Measurements from ENCODE around the gene DSCAML1. TPM values are rescaled to one million over a fixed set of nuclear protein-coding genes. Genes with fewer than 3 reads are reported as not detected.

The DSCAML1 gene
- total RNA-seq, 1 experiment from 2014 or later = 0.15 TPM

- Histone ChIP-seq H2BK12ac (ENCODE audit: insufficient read length, low read depth, low read length) (no peak overlapping the region), H2AK5ac (ENCODE audit: insufficient read length, low read length) (no peak overlapping the region), H3K18ac (ENCODE audit: insufficient read length, low read depth, low read length) (no peak overlapping the region), H3K56ac (ENCODE audit: insufficient read length, low read depth, low read length) (no peak overlapping the region), H4K5ac (ENCODE audit: insufficient read length, low read depth, low read length) (no peak overlapping the region), H3K4me2 (ENCODE audit: insufficient read depth, insufficient read length, low read length) (no peak overlapping the region), H3K23ac (ENCODE audit: insufficient read length, low read depth, low read length) (no peak overlapping the region), H3K79me1 (ENCODE audit: insufficient read depth, low read depth, low read length, poor library complexity, severe bottlenecking) (no peaks in the 10 kb centered on the region), H3K4me1 (ENCODE audit: insufficient read depth, low read length) (peaks cover 5% of the 10 kb centered on the region; the same call in 1 of the 2 replicates), H3K9me3 (ENCODE audit: control insufficient read depth, low read depth, low read length) (no peaks in the 10 kb centered on the region), H4K91ac (ENCODE audit: insufficient read length, low read depth, low read length) (no peak overlapping the region), H3K4ac (ENCODE audit: low read depth, low read length) (no peak overlapping the region), H4K20me1 (ENCODE audit: control insufficient read depth, insufficient read depth, insufficient read length) (no peaks in the 10 kb centered on the region), H2BK120ac (ENCODE audit: low read depth, low read length, poor library complexity, severe bottlenecking) (no peak overlapping the region), H2BK15ac (ENCODE audit: low read depth, low read length) (no peak overlapping the region), H3K27me3 (ENCODE audit: insufficient read depth, low read length) (no peaks in the 10 kb centered on the region), H3K27ac (ENCODE audit: insufficient read length, low read depth, low read length) (no peak overlapping the region), H2BK20ac (ENCODE audit: low read depth, low read length, poor library complexity, severe bottlenecking) (no peak overlapping the region), H4K8ac (replicated peaks; ENCODE audit: insufficient read length, low read depth, low read length) (no peak overlapping the region), H3K79me2 (ENCODE audit: insufficient read depth, low read length) (no peaks in the 10 kb centered on the region), H3K9ac (ENCODE audit: extremely low read depth, insufficient read length, low read length) (no peak overlapping the region), H2BK5ac (ENCODE audit: insufficient read length, low read length) (no peak overlapping the region), H3K14ac (ENCODE audit: insufficient read depth, low read length) (no peak overlapping the region), H3K23me2 (ENCODE audit: insufficient read length, low read depth, low read length, poor library complexity, severe bottlenecking) (no peaks in the 10 kb centered on the region), H3T11ph (ENCODE audit: low read length) (no peak overlapping the region), H2AFZ (ENCODE audit: low read length) (no peak overlapping the region)
- Mint-ChIP-seq H3K27ac (no peak overlapping the region; a peak in 1 of 7 replicates), H3K27me3 (ENCODE audit: low read depth) (peaks cover 11% of the 10 kb centered on the region), H3K9me3 (no peaks in the 10 kb centered on the region; a peak in 1 of 5 replicates), H3K4me1 (peaks cover 15 to 29% of the 10 kb centered on the region in 2 experiments), H3K36me3 (ENCODE audit: insufficient read depth in 1 of 3, low read depth in 3 of 3) (no peaks in the 10 kb centered on the region), H3K4me3 (no peak overlapping the region)
- no peak for DNase-seq
- TF ChIP-seq, protein P1, sequence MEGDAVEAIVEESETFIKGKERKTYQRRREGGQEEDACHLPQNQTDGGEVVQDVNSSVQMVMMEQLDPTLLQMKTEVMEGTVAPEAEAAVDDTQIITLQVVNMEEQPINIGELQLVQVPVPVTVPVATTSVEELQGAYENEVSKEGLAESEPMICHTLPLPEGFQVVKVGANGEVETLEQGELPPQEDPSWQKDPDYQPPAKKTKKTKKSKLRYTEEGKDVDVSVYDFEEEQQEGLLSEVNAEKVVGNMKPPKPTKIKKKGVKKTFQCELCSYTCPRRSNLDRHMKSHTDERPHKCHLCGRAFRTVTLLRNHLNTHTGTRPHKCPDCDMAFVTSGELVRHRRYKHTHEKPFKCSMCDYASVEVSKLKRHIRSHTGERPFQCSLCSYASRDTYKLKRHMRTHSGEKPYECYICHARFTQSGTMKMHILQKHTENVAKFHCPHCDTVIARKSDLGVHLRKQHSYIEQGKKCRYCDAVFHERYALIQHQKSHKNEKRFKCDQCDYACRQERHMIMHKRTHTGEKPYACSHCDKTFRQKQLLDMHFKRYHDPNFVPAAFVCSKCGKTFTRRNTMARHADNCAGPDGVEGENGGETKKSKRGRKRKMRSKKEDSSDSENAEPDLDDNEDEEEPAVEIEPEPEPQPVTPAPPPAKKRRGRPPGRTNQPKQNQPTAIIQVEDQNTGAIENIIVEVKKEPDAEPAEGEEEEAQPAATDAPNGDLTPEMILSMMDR (conservative IDR thresholded peaks at IDR 0.05) = no peak
- WGBS (ENCODE audit: extremely low coverage, insufficient read length, low lambda C conversion rate) = no CpG with 5 or more reads among the region's 7 CpGs
Measured at GRCh38 chr11:117745346-117745745, 51.7 kb downstream of the DSCAML1 start.

All from H9 (cell line).